Osteoblast (primary cell): ENCODE measurements around the gene SLC1A3. TPM values are rescaled to one million over a fixed set of nuclear protein-coding genes. Genes with fewer than 3 reads are reported as not detected.

Experiments
- DNase-seq: peaks from one replicate; pipeline ENCODE4 v3.0.0; 2011; ENCODE audit warnings: low spot score, mixed read lengths; ENCODE audit not compliant: insufficient read length; ENCODE audit errors: missing footprints
- H2AFZ ChIP-seq: 2 replicates; pipeline ENCODE4 v1.6.0; 2011; ENCODE audit warnings: mild to moderate bottlenecking, low read length
- H3K27ac ChIP-seq: 2 replicates; pipeline ENCODE4 v1.5.1; 2011; ENCODE audit warnings: mild to moderate bottlenecking, low read depth, low read length, moderate library complexity
- H3K27me3 ChIP-seq: 2 replicates; pipeline ENCODE4 v1.6.0; 2012; ENCODE audit warnings: mild to moderate bottlenecking, control low read depth, inconsistent platforms, low read length, moderate library complexity; ENCODE audit not compliant: insufficient read depth
- H3K36me3 ChIP-seq: 2 replicates; pipeline ENCODE4 v1.5.1; 2011; ENCODE audit warnings: mild to moderate bottlenecking, low read length, control low read depth, moderate library complexity; ENCODE audit not compliant: insufficient read depth
- H3K4me1 ChIP-seq: 2 replicates; pipeline ENCODE4 v1.5.1; 2011; ENCODE audit warnings: mild to moderate bottlenecking, low read length, control low read depth, moderate library complexity; ENCODE audit not compliant: insufficient read depth
- H3K4me2 ChIP-seq: 2 replicates; pipeline ENCODE4 v1.6.0; 2011; ENCODE audit warnings: mild to moderate bottlenecking, low read length; ENCODE audit not compliant: insufficient read depth
- H3K4me3 ChIP-seq: fragments of 200-600 bp; sonication (generic); 3 replicates; pipeline ENCODE4 v1.5.1; 2012; ENCODE audit warnings: mild to moderate bottlenecking, low read length, inconsistent platforms; ENCODE audit not compliant: insufficient read depth
- H3K79me2 ChIP-seq: 2 replicates; pipeline ENCODE4 v1.6.0; 2012; ENCODE audit warnings: mild to moderate bottlenecking, low read length, control low read depth, inconsistent platforms; ENCODE audit not compliant: insufficient read depth
- H3K9me3 ChIP-seq: 2 replicates; pipeline ENCODE4 v1.5.1; 2011; ENCODE audit warnings: low read depth, low read length, control low read depth
- H4K20me1 ChIP-seq: 2 replicates; pipeline ENCODE4 v1.6.0; 2012; ENCODE audit warnings: mild to moderate bottlenecking, low read length, control low read depth; ENCODE audit not compliant: insufficient read depth
- CTCF ChIP-seq: IDR thresholded peaks from 2 replicates; pipeline ENCODE4 v1.5.1; 2011; ENCODE audit warnings: mild to moderate bottlenecking, low read depth, low read length, moderate library complexity; ENCODE audit errors: extremely low read depth
- total RNA-seq: library from RNA; depleted of rRNA; stranded (reverse); fragments of >200 nt; gene quantifications from 2 replicates; pipeline ENCODE4 v1.2.3, GENCODE V29; 2012

The SLC1A3 gene
- total RNA-seq, 1 donor, result 45.2 TPM

- Histone ChIP-seq H3K27ac (no peak overlapping the region), H3K4me1 (peaks cover 17% of the 10 kb centered on the region), H3K4me2 (no peak overlapping the region), H3K79me2 (no peaks in the 10 kb centered on the region), H3K9me3 (no peaks in the 10 kb centered on the region), H3K4me3 (no peak overlapping the region), H3K27me3 (no peaks in the 10 kb centered on the region), H4K20me1 (no peaks in the 10 kb centered on the region), H2AFZ (no peak overlapping the region), H3K36me3 (peaks cover 14% of the 10 kb centered on the region)
- no peak for TF ChIP-seq CTCF
- DNase-seq, result no peak
Measured at GRCh38 chr5:36614657-36615308, 8.4 kb downstream of the SLC1A3 start.

- Histone ChIP-seq H3K4me2 (no peak overlapping the region), H3K4me1 (peaks cover 2% of the 10 kb centered on the region), H3K79me2 (no peaks in the 10 kb centered on the region), H4K20me1 (no peaks in the 10 kb centered on the region), H3K36me3 (no peaks in the 10 kb centered on the region), H3K9me3 (no peaks in the 10 kb centered on the region), H3K4me3 (no peak overlapping the region), H3K27ac (no peak overlapping the region), H2AFZ (no peak overlapping the region), H3K27me3 (no peaks in the 10 kb centered on the region)
- TF ChIP-seq CTCF, result no peak
- no peak for DNase-seq
Measured at GRCh38 chr5:36619012-36619635, 12.7 kb downstream of the SLC1A3 start.

GRCh38 chr5:36621985-36622384, 15.6 kb downstream of the SLC1A3 start:
- Histone ChIP-seq H3K4me1 (no peaks in the 10 kb centered on the region), H3K4me3 (no peak overlapping the region), H3K27me3 (no peaks in the 10 kb centered on the region), H3K9me3 (no peaks in the 10 kb centered on the region), H4K20me1 (no peaks in the 10 kb centered on the region), H3K79me2 (no peaks in the 10 kb centered on the region), H3K27ac (no peak overlapping the region), H3K36me3 (no peaks in the 10 kb centered on the region), H2AFZ (no peak overlapping the region), H3K4me2 (no peak overlapping the region)
- no peak for TF ChIP-seq CTCF
- DNase-seq, result no peak

GRCh38 chr5:36623832-36624231, 17.4 kb downstream of the SLC1A3 start:
- Histone ChIP-seq H3K4me3 (no peak overlapping the region), H3K79me2 (no peaks in the 10 kb centered on the region), H4K20me1 (no peaks in the 10 kb centered on the region), H3K9me3 (no peaks in the 10 kb centered on the region), H3K27ac (no peak overlapping the region), H3K36me3 (no peaks in the 10 kb centered on the region), H3K27me3 (no peaks in the 10 kb centered on the region), H3K4me2 (no peak overlapping the region), H2AFZ (no peak overlapping the region), H3K4me1 (no peaks in the 10 kb centered on the region)
- DNase-seq, result no peak
- no peak for TF ChIP-seq CTCF
